Right lobe of liver (tissue), 4 donors: ENCODE measurements around the gene CYS1.

Experiments used
- CTCF ChIP-seq, 4 donors: fragments of 200-600 bp in 3 of 4; fragments of 450-650 bp in 1 of 4; IDR thresholded peaks; one replicate each; pipeline versions ENCODE4 v1.5.1 to v1.8.0; 2016 to 2022; ENCODE audit warnings: antibody characterized with exemption in 4 of 4, mild to moderate bottlenecking in 2 of 4
- POLR2A ChIP-seq: fragments of 450-650 bp; IDR thresholded peaks from one replicate; pipeline ENCODE4 v1.6.1; 2017; ENCODE audit warnings: antibody characterized with exemption, mild to moderate bottlenecking
- donor health status: DM: no; HTN: no; CAD: no.
- donor health status: DM: no; HTN: no; CAD: no.
- donor health status: DM: no; HTN: yes; CAD: no.

DNA sequence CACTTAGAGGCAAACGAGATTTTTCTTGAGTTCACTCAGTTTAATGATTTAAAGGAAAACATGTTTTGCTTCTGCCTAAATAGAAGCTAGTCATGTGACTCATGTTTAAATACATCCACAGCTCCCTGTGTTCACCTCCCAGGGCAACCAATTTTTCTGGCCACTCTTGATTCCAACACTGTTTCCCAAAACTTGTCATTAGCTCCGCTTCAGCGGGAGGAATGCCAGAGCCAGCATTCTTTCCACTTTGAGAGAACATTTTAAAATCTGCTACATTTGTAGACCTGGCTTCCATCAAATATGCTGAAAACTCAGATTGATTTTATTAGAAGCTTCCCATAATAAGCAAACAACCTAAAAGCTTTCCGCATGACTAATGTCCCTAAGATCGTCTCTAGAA, 2.8 kb upstream of the CYS1 start:
- TF ChIP-seq CTCF (IDR thresholded peaks at IDR 0.05) (no peak), POLR2A (no peak)
